ENCODE data around the gene MIEN1.
"Not testable (repeated sequence)": the region's sequence is repeated elsewhere in the genome, so short reads cannot be mapped to it uniquely, and the experiment has no call there.

The MIEN1 gene

DNA sequence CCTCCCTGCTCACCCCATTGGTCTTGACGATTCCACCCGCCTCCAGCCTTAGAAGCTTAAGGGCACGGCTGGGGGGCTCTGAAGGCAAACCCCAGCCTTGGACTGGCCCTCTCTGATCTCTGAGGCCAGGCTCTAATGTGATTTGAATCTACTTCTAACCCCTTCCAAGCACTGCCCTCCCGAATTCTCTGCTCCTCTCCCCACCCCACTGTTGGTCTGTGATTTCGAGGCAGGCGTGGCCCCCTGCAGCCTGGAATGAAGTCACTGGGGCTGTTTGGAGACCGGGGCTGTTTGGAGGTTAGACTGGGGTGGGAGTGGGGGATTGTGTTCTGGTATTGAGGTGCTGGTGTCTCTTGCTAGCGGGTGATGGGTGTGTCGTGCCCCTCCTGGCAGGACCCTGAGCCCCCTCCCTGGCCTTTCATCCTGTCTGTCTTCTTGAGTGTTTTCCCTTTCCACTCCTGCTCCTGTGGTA lies 9.6 kb upstream of the MIEN1 start:
- no peak for FAIRE-seq
- no peak for TF ChIP-seq POLR2A (IDR thresholded peaks at IDR 0.05; ENCODE audit: low read depth, low read length)
- DNase-seq (ENCODE audit: insufficient read length, low spot score), result no peak

DNA sequence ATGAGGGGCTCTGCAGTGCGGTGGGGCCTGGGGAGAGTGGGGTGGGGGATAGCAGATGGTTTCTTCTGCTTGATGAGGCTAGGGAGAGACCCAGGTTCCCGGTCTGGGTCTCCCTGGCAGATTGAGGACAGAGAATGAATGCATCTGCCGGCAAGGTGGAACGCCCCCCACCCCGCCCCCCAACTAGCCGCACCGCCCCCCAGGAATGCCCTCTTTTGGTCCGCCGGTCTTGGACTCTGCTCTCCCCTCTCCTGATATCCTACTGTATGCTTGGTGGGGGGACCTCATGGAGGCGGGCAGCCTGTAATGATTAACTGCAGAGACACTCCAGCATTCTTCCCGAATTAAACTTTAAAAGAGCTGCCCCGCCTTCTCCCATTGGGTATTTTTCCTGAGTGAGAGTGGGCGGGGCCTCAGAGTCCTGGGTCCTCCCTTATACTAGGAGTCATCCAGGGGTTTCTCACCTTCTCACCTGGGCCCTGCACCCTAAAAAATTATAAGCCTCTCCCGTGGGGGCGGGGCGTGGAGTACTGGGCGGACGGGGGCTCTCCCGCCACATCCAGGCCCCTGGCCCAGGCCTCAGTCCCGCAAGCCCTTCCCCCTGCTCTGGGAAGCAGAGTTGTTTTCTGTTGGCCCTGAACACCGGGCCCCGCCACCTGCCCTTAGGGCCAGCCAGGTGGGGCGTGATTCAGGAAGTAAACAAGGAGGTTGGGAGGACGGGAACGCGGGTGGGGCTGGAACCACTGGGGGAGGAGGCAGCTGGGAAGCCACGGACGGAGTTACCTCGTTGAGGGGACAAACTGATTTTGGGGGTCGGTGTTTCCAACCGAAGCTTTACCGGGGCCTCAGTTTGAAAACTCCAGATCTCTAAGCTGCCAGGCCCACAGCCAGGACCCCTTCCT lies 8.9 kb upstream of the MIEN1 start:
- no peak for TF ChIP-seq POLR2A (IDR thresholded peaks at IDR 0.05; ENCODE audit: low read depth, low read length)
- FAIRE-seq (no peak), DNase-seq (ENCODE audit: insufficient read length, low spot score) (no peak)

DNA sequence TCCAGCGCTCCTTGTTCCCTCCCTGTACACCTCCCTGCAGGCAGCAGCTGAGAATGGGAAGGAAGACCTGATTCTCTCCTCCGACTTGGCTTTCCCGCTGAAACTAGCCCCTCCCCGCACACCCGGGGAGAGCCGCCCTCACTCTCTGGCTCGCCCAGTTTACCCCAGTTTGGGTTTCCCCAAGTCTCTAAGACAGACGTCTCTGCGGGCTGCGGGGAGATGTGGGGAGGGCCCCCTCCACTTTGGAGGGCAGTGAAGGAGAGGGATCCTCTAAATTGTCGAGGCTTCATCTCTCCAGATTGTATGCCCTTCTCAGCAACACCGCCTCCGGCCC lies 8.2 kb upstream of the MIEN1 start:
- DNase-seq (ENCODE audit: insufficient read length, low spot score) (no peak), FAIRE-seq (no peak)
- no peak for TF ChIP-seq POLR2A (IDR thresholded peaks at IDR 0.05; ENCODE audit: low read depth, low read length)

DNA sequence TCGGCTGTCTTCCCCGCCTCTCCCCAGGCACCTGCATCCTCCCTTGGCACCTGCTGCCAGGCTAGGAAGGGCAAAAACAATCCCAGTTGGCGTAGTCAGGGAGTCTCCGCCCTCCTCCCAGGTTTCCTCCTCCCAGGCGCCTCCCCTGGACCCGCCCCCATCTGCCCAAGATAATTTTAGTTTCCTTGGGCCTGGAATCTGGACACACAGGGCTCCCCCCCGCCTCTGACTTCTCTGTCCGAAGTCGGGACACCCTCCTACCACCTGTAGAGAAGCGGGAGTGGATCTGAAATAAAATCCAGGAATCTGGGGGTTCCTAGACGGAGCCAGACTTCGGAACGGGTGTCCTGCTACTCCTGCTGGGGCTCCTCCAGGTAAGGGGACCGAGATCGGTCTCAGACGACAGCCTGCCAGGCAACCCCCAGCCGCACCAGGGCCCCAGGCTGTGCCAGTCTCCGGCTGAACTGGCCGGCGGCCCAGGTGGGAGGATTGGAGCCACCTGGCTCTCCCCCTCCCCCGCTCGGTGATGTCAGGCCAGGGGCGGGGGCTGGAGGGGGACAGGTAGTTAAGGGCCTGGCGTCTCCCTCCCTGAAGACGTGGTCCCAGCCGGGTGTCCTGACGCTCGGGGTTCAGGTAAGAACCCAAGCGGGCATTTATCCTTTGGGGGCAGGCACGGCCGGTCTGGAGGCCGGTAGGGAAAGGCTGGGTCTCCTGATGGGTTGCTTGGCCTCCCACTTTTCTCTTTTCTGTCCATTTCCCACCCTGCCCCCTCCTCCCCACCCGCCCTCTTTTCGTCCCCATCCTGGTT lies 7.6 kb upstream of the MIEN1 start, which contains the start of gene GRB7:
Gene GRB7 (plus strand): TSS at position 179 of the 808 bp plus-strand sequence. CDS start 4,364 bp downstream, outside the sequence.
- DNase-seq (ENCODE audit: insufficient read length, low spot score), result no peak
- no peak for FAIRE-seq
- TF ChIP-seq POLR2A (IDR thresholded peaks at IDR 0.05; ENCODE audit: low read depth, low read length), result no peak

DNA sequence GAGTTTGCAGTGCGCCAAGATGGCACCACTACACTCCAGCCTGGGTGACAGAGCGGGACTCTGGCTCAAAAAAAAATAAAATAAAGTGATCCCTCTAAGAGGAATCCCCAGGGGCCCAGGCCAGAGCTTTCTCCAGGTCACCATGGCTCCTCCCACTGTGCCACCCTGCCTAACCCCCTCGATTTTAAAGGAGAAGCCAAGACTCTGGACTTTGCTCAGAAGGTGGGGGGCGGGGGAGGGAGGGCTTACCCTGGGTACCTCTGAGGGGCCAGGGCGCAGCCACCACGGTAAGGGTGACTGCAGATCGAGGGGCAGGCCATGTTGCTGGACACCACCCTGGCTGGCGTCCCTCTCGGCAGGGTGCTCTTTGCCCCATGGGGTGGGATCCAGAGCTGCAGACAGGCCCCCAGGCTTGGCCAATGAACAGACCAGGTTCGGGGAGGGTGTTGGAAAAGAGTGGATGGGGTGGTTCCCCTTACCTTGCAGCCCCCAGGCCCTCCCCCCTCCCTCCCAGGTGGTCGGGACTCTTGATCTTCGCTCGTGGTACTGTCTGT lies 7.0 kb upstream of the MIEN1 start:
- FAIRE-seq, result no peak
- DNase-seq (ENCODE audit: insufficient read length, low spot score), result no peak
- TF ChIP-seq POLR2A (IDR thresholded peaks at IDR 0.05; ENCODE audit: low read depth, low read length), result no peak

DNA sequence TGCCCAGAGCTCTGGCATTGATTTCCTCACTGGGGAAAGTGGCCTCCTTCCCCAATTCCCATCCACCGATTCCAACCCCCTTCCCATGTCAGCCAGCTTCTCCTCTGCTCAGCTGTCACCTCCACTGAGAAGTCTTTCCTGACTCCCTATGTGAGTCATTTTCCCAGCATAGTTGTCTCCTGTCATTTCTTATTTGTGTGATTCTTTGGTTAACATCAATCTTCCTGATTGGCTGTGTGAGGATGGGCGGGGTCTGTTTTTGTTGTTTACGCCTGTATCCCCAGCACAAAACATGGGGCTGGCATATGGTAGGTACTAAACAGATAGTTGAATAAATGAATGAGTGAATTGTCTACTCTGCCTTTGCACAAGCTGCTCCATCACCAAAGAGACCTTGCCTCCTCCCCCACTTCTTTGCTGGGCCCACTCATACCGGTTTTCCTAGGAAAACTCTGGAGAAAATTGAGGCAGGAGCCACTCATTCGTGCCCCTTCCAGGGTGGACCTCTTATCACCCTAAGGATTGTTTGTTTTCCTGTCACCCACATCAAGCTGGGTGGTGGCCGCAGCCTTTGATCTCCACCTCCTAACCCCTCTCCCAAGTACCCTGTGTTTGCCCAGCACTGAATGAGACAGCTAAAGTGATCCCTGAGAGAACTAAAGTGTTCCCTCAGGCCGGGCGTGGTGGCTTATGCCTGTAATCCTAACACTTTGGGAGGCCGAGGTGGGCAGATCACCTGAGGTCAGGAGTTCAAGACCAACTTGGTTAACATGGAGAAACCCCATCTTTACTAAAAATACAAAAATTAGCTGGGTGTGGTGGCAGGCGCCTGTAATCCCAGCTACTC lies 6.2 kb upstream of the MIEN1 start:
- TF ChIP-seq POLR2A (IDR thresholded peaks at IDR 0.05; ENCODE audit: low read depth, low read length), result no peak
- FAIRE-seq (no peak), DNase-seq (ENCODE audit: insufficient read length, low spot score) (peak; percentile 44)

DNA sequence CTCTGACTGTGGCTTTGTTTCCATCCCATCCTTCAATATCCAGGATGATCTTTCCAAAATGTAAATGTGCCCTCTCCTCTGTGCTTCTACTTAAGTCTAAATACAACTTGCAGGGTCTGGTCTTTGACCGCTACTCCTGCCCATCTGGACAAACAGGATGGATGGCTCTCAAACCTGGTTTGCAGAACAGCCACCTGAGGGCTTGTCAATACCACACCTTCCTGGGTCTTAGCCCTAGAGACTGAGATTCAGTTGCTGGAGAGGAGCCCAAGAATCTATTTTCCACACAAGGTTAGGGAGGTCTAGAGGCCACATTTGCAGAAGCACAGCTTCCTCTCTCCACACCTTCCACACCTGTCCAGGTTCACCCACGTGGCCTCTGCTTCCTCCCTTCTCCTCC lies 5.5 kb upstream of the MIEN1 start:
- no peak for DNase-seq (ENCODE audit: insufficient read length, low spot score)
- FAIRE-seq, result no peak
- no peak for TF ChIP-seq POLR2A (IDR thresholded peaks at IDR 0.05; ENCODE audit: low read depth, low read length)

DNA sequence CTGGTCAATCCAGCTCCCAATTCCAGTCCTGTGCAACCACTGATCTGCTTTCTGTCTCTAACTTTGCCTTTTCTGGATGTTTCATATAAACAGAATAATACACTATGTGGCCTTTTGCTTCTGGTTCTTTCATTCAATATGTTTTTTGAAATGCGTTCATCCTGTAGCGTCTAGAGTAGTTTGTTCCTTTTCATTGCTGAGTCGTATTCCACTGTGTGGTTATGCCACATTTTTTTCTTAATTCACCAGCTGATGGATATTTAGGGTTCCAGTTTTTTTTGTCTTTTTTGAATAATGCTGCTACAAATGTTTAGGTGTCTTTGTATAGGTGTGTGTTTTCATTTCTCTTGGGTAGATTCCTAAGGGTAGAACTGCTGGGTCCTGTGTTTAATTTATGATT lies 2.3 kb upstream of the MIEN1 start:
- no peak for TF ChIP-seq POLR2A (IDR thresholded peaks at IDR 0.05; ENCODE audit: low read depth, low read length)
- no peak for DNase-seq (ENCODE audit: insufficient read length, low spot score)

DNA sequence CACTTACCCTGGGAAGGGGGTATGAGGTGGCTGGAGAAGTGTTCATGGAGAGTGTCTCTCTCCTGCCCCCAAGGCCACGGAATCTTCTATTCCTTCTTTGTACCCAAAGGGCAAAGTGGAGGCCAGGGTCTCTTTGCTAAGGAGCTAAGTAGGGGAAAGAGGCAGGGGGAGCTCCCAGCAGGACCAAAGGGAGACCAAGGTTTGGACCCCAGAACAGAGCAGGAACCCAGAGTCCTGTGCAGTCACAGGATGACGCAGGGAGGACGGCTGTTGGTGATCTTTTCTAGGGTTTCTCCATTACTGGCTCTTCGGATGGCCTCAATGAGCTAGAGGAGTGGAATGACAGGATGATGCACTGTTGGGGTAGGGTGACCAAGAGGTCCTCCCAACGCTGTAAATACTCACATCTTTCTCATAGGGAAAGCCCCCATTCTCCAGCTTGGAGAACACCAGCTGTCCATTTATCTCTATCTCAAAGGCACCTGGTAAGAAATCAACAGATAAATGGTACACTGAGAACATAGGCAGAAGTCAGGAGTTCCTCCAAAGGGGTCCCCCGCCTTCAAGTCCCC lies 966 bp downstream of the MIEN1 start:
- FAIRE-seq, result no peak
- DNase-seq (ENCODE audit: insufficient read length, low spot score), result no peak
- no peak for TF ChIP-seq POLR2A (IDR thresholded peaks at IDR 0.05; ENCODE audit: low read depth, low read length)

More for the DNA sequence above, 2.3 kb upstream of the MIEN1 start:
- FAIRE-seq, result no peak

DNA sequence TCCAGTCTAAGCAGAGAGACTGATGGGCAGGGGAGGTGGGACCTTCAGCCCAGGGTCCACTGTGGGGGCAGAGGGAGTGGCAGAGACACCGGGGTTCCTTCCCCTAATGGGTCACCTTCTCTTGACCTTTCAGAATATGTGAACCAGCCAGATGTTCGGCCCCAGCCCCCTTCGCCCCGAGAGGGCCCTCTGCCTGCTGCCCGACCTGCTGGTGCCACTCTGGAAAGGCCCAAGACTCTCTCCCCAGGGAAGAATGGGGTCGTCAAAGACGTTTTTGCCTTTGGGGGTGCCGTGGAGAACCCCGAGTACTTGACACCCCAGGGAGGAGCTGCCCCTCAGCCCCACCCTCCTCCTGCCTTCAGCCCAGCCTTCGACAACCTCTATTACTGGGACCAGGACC lies 2.8 kb downstream of the MIEN1 start:
- no peak for DNase-seq (ENCODE audit: insufficient read length, low spot score)
- FAIRE-seq, result no peak
- no peak for TF ChIP-seq POLR2A (IDR thresholded peaks at IDR 0.05; ENCODE audit: low read depth, low read length)

DNA sequence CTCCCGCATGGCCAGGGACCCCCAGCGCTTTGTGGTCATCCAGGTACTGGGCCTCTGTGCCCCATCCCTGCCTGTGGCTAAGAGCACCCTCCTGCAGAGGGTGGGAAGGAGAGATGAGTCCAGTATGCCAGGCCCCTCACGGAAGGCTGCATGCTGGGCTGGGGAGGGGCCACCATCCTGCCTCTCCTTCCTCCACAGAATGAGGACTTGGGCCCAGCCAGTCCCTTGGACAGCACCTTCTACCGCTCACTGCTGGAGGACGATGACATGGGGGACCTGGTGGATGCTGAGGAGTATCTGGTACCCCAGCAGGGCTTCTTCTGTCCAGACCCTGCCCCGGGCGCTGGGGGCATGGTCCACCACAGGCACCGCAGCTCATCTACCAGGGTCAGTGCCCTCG lies 3.7 kb downstream of the MIEN1 start:
- no peak for TF ChIP-seq POLR2A (IDR thresholded peaks at IDR 0.05; ENCODE audit: low read depth, low read length)
- FAIRE-seq, result no peak
- DNase-seq (ENCODE audit: insufficient read length, low spot score), result no peak

DNA sequence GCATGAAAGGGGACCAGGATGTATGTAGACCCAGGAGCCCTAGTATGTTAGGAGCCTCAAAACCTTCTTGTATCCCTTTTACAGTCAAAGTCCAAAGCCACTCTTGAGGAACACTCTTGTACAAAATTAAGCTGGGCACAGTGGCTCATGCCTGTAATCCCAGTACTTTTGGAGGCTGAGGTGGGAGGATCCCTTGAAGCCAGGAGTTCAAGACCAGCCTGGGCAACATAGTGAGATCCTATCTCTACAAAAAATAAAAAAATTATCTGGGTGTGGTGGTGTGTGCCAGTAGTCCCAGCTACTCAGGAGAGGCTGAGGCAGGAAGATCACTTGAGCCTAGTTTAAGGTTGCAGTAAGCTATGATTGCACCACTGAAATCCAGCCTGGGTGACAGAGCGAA lies 4.4 kb downstream of the MIEN1 start:
- DNase-seq (ENCODE audit: insufficient read length, low spot score); FAIRE-seq: not testable (repeated sequence)

DNA sequence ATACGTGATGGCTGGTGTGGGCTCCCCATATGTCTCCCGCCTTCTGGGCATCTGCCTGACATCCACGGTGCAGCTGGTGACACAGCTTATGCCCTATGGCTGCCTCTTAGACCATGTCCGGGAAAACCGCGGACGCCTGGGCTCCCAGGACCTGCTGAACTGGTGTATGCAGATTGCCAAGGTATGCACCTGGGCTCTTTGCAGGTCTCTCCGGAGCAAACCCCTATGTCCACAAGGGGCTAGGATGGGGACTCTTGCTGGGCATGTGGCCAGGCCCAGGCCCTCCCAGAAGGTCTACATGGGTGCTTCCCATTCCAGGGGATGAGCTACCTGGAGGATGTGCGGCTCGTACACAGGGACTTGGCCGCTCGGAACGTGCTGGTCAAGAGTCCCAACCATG lies 5.6 kb downstream of the MIEN1 start:
- DNase-seq (ENCODE audit: insufficient read length, low spot score) (no peak), FAIRE-seq (no peak)
- no peak for TF ChIP-seq POLR2A (IDR thresholded peaks at IDR 0.05; ENCODE audit: low read depth, low read length)
